Measurements from ENCODE around the gene SEPTIN6.

Gene SEPTIN6

GRCh38 chrX:119647552-119648420, 45.2 kb downstream of the SEPTIN6 start:
- no peak for DNase-seq

DNA sequence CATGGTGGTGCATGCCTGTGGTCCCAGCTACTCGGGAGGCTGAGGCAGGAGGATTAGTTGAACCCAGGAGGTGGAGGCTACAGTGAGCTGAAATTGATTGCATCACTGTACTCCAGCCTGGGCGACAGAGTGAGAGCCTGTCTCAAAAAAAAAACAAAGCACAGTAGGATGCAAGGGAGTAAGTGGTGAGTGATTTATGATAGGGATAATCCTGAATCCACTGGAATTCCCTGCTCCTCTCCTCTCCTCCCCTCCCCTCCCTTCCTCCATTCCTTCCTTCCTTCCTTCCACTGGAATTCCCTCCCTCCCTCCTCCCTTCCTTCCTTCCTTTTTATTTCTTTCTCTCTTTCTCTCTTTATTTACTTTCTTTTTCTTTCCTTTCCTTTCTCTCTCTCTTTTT, 45.9 kb downstream of the SEPTIN6 start:
- DNase-seq: no peak

DNA sequence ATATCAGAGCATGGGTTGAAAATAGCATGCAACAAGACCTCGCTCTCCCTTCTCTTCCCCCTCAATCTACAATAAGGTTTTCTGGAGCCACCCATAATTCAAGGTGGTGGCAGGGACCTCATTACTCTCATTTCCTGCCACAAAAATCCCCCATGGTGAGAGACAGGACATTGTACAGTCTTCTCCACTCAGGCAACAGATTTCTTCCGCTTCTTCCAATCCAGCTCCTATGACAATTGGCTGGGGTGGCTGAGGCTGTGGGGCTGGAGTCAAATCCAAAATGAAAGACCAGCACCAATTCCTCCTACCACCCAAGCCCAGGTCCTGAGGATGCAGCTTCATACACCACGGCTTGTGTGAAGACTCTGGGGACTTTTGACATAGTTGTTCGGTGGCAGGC, 46.5 kb downstream of the SEPTIN6 start:
- DNase-seq: no peak

- DNase-seq: no peak
Measured at GRCh38 chrX:119643696-119644095, 49.3 kb downstream of the SEPTIN6 start.

Measured in NCI-H345 (cell line).